GM19351 (cell line): ENCODE results near the gene WDR45B.
"Not testable (repeated sequence)": the region's sequence is repeated elsewhere in the genome, so short reads cannot be mapped to it uniquely, and the experiment has no call there.

Source experiments
- ATAC-seq: cut with Tn5 transposase; IDR thresholded peaks from one replicate; pipeline ENCODE4 v1.9.1; 2021; ENCODE audit warnings: mild to moderate bottlenecking, moderate library complexity; ENCODE audit not compliant: unreplicated experiment

WDR45B gene

DNA sequence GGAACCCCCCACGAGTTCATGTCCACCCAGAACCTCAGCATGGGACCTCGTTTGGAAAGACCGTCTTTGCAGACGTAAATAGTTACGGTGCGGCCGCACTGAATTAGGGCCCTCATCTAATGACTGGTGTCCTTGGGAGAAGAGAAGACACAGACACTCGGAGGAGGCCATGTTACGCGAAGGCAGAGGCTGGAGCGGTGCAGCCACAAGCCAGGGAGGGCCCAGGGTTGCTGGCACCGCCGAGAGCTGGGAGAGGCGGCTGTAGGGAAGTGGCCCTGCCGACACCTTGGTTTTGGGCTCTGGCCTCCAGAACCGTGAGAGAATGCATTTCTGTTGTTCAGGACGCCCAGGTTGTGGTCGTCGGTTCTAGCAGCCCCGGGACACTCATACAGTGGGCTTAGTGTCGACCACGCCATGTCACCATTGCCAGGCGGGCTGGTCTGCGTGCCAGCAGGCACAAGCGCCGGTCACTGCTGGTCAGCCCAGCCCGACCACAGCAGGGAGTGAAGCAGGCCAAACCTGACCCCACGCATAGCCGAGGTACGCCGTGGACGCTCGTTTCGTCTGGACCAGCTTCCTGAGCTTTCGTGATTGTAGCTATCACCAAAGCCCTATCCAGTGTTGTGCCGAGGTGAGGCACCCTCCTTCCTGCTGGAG is 10.7 kb upstream of the WDR45B start:
- no peak for ATAC-seq

DNA sequence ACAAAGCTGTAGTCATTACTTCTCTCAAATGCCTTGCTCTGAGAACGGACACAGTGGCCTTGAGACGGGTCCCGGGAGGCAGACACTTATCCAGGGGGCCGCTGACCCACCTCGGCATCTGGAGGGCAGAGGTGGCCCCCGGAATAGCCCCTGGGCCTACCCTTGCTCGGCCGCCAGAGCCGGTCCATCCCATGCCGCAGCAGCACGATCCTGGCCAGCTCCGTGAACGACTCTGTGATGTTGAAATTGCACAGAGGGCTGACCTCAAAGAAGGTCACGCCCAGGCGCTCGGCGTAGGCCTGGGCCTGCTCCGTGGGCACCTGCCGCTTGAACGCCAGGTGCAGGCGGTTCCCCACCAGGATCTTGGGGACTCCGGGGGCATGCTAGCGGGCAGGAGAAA is 10.1 kb upstream of the WDR45B start:
- no peak for ATAC-seq

DNA sequence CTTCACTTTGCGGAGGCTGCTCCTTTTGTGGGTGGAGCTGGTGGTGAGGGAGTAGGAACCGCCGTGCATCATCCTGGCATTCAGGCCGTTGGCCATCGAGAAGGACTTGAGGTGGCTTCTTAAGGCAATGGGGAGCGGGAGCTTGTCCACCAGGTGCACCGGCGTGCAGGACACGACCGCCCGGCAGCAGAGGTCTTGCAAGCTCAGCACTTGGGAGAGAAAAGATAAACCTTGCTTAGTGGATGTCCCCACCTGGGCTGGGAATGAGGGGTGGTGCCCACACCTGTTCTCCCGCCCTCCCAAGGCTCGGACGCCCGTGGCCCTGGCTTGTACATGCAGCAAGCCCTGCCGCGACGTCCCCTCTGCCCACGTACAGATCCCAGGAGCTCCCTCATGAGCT is 9.7 kb upstream of the WDR45B start:
- ATAC-seq, result no peak

DNA sequence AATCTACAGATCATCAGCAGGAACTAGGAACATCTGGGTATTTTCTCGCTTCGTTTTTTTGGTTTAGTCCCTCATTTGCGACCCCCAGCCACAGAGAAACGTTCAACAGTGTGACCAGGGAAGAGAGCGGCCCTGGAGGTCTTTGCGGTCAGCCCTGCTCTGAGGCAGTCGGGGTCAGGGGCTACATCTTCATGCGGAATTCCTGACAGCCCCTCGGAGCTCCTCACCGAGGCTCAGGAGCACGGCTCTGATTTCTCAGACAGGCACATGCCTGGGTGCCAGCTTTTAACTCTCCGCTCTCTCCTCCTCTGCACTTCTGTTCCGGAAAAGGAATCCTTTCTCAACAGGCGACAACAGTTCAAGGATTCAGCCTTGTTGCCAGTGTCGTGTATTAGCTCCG is 8.0 kb upstream of the WDR45B start:
- no peak for ATAC-seq

DNA sequence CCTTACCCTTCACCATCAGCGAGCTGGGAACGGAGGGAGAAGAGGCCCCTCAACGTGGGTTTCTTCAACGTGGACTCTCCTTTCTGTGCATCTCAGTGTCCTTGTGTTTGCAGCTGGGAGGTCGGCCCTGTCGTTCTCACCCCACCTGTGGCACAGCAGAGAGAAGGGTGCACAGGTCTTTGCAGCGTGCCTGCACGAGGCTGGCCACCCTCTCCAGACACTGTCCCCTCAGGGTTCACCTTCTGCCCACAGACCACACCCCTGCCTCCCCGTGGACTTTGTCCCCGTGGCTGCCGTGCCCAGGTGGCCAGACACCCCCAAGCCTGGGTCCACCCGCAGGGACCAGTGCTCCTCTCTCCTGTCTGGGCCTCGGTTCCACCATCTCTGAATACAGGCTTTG is 7.3 kb upstream of the WDR45B start:
- ATAC-seq, result no peak

DNA sequence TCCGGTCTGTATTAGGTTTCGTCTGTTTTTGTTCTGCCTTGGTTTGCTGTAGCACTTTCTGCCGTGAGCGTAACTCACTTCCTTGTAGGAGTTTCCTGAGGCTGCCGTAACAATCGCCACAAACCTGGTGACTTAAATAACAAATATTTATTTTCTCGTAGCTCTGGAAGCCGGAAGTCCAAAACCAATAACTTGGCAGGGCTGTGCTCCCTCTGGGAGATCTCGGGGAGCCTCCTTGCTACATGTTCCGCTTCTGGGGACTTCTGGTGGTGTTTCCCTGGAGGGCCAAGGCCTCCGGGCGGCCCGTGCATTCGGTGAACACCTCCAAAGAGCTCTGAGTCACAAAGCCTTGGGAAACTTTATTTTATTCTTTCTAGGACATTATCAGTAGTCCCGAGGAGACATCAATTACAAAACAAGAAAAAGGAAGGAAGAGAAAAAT is 6.8 kb upstream of the WDR45B start:
- no peak for ATAC-seq

DNA sequence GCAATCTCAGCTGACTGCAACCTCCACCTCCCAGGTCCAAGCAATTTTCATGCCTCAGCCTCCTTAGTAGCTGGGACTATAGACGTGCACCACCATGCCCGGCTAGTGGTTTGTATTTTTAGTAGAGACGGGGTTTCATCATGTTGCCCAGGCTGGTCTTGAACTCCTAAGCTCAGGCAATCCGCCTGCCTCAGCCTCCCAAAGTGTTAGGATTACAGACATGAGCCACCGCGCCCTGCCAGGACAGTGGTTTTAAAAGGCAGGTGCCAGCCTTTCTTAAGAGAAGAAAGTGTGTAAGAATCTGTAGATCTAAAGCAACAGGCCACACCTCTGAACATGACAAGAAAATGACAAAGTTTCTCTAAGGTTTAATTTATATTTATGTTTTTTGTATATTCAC is 6.4 kb upstream of the WDR45B start:
- not testable (repeated sequence) for ATAC-seq

DNA sequence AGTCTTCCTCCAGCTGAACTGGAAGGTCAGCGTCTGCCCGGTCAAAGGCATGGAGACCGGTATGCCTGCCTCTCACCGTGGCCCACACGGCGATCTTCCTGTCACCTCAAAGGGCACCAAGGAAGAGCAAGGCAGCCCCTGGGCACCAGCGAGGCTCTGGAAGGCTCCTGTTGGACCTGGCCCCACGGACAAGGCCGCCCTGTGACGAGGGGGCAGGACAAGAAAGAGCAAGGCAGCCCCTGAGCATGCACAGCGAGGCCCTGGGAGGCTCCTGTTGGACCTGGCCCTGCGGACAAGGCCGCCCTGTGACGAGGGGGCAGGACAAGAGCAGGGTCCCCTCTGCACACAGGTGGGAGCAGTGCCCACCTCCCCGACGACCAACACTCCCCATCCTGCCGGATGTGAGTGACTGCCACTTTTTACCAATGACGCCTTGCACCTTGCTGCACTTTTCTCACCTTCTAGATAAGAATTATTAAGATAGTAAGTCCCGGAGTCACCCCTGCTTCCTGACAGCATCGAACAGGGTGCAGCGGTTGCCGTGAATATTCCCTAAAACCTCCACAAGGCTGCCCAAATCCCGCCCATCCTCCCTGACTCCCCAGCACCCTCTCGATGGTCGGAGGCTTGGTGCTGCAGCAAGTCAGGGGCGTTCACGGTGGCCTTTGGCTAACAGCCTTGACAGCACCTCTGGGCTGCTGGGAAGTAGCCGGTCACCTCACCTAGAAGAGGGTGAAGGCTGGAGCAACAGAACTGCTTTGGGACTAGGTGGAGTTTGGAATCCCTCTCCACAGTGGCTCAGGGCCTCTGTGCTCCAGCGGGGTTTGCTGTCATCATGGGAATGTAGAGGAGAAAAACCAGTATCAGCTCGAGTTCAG is 5.6 kb upstream of the WDR45B start:
- no peak for ATAC-seq

DNA sequence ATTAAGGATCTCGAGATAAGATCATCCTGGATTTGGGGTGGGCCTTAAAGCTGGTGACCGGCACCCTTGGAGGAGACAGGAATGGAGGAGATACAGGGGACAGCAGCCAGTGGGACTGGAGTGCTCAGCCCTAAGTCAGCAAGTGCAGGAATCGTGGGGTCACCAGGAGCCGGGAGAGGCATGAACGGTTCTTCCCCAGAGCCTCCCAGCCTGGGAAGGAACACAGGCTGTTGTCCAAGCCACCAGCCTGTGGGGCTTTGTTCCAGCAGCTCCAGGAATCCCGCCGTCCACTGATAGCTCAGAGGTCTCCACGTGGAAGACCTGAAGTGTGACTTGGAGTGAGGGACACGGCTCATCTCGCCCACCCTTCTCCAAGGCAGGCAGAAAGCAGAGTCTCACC is 2.5 kb upstream of the WDR45B start:
- no peak for ATAC-seq

DNA sequence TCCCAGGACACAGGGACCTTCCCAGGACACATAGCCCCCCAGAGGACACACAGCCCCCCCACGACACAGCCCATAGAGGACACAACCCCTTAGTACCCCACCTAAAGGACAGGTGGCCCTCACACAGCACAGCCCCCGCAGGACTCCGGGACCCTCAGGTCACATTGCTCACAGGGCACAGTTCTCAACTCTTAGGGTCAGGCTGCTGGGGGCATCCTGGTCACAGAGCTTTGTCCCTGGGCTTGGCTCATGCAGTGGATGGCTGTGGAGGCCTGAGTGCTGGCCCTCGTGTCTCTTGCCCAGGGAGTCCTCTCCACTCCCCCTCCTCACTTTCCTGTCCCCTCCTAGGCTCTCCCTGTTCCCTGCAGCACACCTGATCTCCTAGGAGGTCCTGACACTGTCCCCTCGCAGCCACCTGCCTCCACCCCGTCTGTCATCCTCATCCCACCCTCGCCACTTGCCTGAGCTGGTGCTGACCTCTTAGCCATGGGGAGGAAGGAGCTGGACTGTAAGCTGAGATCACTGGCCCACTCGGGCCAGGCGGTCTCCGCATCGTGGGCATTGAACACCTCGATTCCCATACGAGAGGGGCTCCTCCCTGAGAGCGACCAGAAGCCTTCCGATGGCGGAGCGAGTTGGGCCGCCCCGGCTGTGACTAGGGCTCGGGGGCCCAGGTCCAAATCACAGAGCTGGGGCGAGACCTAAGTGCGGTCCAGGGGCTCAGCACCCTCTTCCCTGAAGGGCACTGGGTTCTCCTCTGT is 1.4 kb upstream of the WDR45B start:
- ATAC-seq, result no peak

DNA sequence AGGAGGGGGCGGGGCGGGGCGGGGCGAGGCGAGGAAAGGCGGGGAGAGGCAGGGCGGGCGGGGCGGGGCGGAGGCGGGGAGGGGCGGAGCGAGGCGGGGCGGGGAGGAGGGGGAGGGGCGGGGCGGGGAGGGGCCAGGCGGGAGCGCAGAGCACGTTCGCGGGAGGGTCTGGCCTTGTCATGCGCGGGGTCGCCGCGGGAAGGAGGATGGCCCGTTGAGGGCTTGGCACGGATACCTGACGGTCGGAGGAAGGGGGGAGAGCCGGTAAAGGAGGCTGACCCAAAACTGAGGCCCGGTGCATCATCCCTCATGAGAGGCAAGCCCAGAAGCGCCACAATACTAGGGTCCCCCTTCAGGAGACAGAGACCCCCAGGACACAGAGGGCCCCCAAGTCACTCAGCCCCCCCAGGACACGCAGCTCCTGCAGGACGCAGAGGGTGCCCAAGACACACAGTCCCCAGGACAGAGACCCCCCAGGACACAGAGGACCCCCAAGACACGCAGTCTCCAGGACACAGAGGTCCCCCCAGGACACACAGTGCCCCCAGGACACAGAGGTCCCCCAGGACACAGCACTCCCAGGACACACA is 593 bp upstream of the WDR45B start:
- ATAC-seq, result no peak

DNA sequence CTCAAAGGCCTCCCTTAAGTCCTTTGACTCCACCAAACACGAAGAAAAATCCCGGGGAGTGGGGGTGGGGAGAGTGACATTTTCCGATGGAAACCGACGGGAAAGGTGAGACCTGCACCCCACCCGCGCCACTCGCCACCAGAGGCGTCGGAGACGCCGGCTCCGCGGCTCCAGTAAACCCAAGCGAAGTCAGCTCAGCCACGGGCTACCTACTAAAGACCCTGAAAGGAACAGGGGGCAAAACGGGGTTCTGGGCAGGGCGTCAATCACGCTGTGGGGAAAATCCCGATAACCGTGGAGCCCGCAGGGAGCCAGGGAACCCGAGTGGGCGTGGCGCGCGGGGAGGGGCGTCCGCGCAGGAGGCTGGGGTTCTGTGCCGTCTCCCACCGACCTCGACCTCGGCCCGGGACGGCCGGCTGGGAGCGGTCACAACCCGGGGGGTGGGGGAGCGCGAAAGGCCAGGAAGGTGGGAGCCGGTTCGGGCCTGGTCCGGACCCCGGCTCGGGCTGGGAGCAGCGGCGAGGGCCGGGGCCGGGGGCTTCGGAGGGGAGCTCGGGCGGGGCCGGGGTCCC is 565 bp downstream of the WDR45B start:
- peak; percentile 20 for ATAC-seq

DNA sequence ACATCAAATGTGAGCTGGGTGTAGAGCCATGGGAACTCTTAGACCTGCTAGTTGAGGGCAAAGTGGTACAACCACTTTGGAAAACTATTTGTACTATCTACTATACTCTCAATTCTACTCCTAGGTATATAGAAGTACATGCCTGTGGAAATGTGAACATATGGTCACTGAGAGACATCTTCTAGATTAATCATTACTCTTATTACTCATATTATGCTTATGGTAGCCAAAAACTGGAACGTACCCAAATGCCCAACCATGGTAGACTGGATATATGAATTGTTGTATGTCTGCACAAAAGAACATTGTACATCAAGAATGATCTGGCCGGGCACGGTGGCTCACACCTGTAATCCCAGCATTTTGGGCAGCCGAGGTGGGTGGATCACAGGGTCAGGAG is 2.7 kb downstream of the WDR45B start:
- ATAC-seq, result no peak

DNA sequence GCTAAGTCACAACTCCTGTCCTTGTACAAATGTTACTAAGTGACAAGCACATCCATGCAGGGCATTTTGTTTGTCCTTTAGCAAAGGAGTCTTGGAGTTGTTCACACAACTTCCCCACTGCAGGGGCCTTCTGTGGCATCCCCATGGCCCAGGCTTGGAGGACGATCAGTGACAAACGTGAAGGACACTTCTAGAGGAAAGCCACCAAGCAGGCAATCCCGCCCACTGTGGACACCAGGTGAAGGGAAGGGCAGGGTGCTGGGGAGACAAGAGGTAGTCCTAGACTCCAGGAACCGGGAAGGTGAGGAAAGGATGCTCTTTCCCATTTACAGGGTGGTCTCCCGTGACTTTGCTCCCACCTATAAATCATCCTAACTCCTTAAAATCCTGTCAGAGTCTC is 4.1 kb downstream of the WDR45B start:
- no peak for ATAC-seq

DNA sequence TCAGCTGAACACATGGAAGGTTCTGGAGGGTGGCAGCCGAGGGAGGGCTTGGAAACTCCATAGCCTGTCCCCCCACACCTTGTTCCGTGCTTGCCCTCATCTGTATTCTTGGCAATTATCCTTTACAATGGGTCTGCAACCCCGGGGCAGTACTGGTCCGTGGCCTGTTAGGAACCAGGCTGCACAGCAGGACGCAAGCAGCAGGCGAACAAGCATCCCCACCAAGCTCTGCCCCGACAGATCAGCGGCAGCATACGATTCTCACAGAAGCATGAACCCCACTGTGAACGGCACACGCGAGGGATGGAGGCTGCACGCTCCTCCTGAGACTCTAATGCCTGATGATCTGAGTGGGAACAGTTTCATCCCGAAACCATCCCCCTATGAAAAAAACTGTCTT is 6.2 kb downstream of the WDR45B start:
- no peak for ATAC-seq

DNA sequence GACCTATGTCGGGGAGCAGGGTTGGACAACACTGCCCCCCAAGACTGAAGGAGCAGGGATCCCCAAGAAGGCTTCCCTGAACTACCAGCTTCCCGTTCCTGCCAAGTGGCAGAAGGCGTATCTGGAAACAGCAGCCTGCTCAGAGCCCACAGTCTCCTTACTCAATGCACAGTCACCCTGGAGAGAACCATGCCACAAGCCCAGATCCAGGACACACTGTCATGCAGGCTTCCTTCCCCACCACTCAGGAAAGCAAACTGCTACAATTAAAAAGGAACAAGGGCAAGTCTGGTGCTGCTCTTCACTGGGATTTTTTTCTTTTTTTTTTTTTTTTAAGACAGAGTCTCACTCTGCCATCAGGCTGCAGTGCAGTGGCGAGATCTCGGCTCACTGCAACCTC is 8.2 kb downstream of the WDR45B start:
- no peak for ATAC-seq

DNA sequence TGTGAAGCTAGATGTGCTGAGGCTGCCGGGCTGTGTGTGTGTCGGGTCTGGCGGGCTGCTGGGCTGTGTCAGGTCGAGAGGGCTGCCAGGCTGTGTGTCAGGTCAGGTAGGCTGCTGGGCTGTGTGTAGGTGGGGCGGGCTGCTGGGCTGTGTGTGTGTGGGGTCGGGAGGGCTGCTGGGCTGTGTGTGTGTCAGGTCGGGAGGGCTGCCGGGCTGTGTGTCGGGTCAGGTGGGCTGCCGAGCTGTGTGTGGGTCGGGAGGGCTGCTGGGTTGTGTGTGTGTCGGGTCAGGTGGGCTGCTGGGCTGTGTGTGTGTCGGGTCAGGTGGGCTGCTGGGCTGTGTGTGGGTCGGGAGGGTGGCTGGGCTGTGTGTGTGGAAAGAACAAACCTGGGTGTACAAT is 8.6 kb downstream of the WDR45B start:
- no peak for ATAC-seq

DNA sequence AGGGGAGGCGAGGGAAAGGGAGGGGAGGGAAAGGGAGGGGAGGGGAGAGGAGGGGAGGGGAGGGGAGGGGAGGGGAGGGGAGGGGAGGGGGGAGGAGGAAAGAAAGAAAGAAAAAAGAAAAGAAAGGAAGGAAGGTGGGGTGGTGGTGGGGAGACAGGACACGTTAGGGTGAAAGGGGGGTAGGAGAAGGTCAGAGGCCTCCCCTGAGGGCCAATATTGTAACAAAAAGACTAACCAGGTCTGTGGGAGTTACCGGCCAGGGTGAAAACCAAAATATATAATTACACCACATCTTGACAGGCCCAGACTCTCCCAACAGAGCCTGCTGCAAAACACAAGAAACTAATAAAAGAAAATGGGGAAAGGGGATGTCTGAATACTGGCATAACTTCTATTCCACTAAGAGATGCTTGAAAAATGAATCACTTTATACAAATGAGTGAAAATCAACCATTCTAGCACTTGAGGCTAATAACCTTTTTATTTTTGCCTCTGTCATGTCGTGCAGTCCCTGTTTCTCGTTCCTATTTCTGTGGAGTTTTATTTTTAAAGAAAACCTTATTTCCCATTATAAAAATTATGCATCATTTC is 10.0 kb downstream of the WDR45B start:
- no peak for ATAC-seq

DNA sequence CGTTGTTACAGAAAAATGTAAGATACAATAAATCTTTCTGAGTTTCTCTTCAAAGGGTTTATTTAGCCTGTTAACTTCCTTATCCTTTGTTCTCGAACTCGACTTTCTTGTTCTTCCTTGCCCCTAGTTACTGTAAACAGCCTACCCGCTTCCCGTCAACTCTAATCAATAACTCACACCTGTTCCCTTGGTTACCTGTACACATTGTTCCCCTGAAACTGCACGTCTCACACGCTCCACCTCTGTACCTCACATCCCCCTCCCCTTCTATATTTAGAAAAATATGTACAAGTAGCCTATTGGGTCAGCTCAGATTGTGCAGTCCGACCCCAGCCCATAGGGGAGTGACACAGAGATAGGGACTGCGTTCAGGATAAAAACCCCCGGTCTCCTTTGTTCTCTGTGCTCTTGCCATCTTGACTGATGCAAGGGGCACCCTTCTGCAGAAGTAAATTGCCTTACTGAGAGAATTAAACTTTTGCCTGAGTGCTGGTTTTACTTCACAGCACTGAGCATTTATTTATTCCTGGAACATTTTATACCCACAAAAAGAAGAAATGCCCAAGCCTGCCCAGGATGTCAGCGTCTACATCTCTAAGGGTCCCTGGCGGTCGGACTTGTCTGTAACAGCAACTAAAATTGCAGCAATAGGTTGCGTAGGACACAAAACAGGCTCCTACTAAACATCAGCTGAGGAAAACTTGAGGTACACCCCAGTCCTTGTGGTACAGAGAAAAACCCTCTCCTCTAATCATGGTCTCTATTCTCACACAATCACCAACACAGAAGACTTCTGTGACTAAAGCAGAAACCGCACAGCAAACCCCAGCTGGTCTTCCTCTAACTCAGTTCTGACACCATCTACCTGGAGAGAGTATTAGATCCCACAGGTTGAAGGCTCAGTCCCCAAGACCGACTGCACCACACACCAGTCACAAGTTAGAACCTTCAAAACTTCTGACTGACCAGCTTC is 11.3 kb downstream of the WDR45B start:
- ATAC-seq, result no peak
